HCT116 (cell line): Measurements from ENCODE around the gene SLC7A8. TPM values are rescaled to one million over a fixed set of nuclear protein-coding genes. Genes with fewer than 3 reads are reported as not detected.

Experiments used
- ATAC-seq: fragments of 200-7000 bp; cut with Tn5 transposase; 2 replicates; pipeline ENCODE4 v1.9.1; 2020; ENCODE audit warnings: mild to moderate bottlenecking, moderate library complexity
- BruUV-seq: library from RNA; stranded (reverse); fragments of 400-500 nt; replicated peaks from 2 replicates; lab custom pipeline; 2021; lab: Mats Ljungman, UMichigan
- CTCF ChIA-PET: fragments of 300-600 bp; sonication (Branson Sonifier 250); formaldehyde crosslinking; loops from one replicate; lab custom pipeline; 2021; ENCODE audit warnings: antibody characterized with exemption; lab: Charles Lee
- POLR2A ChIA-PET: fragments of 300-600, 350-600 bp; sonication (Branson Sonifier 250); formaldehyde crosslinking; loops from one replicate; lab custom pipeline; 2021; ENCODE audit warnings: antibody characterized with exemption; lab: Charles Lee
- RAD21 ChIA-PET, 2 experiments: fragments of 300-600 bp; sonication (Branson Sonifier 250); formaldehyde crosslinking; loops; one replicate each; lab custom pipeline; 2023; ENCODE audit warnings: low total read pairs in 2 of 2; ENCODE audit not compliant: uncharacterized antibody in 2 of 2, unreplicated experiment in 2 of 2, low non-redundant PET in 1 of 2; lab: Charles Lee
- DNase-seq: peaks from one replicate; pipeline ENCODE4 v3.0.0-alpha.2; 2010; ENCODE audit warnings: low read depth, low spot score
- H2AFZ ChIP-seq: fragments of 200-600 bp; shearing (Covaris generic), sonication (generic); 2 replicates; pipeline ENCODE4 v1.6.1; 2017; ENCODE audit warnings: low read depth, mixed run types, mixed read lengths, antibody characterized with exemption, low read length; ENCODE audit not compliant: poor library complexity, severe bottlenecking
- H3K27ac ChIP-seq: 2 replicates; pipeline ENCODE4 v1.5.1; 2012; ENCODE audit warnings: low read depth, low read length
- H3K27me3 ChIP-seq: fragments of 200-600 bp; sonication (generic); 2 replicates; pipeline ENCODE4 v1.6.1; 2016; ENCODE audit warnings: mixed run types, low read length, mixed read lengths; ENCODE audit not compliant: insufficient read depth
- H3K36me3 ChIP-seq, 2 experiments: fragments of 200-500 bp in 1 of 2; fragments of 200-600 bp in 1 of 2; sonication (Bioruptor generic) in 1 of 2; sonication (generic) in 1 of 2; 2 replicates each; pipeline versions ENCODE4 v1.5.1 to v1.6.1; 2014 to 2016; ENCODE audit warnings: low read length in 2 of 2, inconsistent platforms in 1 of 2, mixed read lengths in 1 of 2, mixed run types in 1 of 2; ENCODE audit not compliant: insufficient read depth in 2 of 2, control insufficient read depth in 1 of 2
- H3K4me1 ChIP-seq, 2 experiments: fragments of 200-600 bp in 1 of 2; sonication (generic) in 1 of 2; 2 replicates each; pipeline versions ENCODE4 v1.5.1 to v1.6.1; 2012 to 2017; ENCODE audit warnings: low read length in 2 of 2, inconsistent platforms in 1 of 2, mild to moderate bottlenecking in 1 of 2, mixed read lengths in 1 of 2, mixed run types in 1 of 2, moderate library complexity in 1 of 2; ENCODE audit not compliant: insufficient read depth in 2 of 2, control insufficient read depth in 1 of 2
- H3K4me2 ChIP-seq: fragments of 200-600 bp; sonication (generic); 2 replicates; pipeline ENCODE4 v1.6.1; 2017; ENCODE audit warnings: mixed run types, low read length, mixed read lengths
- H3K4me3 ChIP-seq, 2 experiments: fragments of 200-600 bp in 1 of 2; sonication (generic) in 1 of 2; replicated peaks in 1 of 2; 2 replicates each; pipeline ENCODE4 v1.5.1; 2011 to 2016; ENCODE audit warnings: low read length in 2 of 2, control low read depth in 1 of 2, low read depth in 1 of 2, mild to moderate bottlenecking in 1 of 2, mixed read lengths in 1 of 2, mixed run types in 1 of 2
- H3K79me2 ChIP-seq: fragments of 200-600 bp; sonication (generic); 2 replicates; pipeline ENCODE4 v1.6.1; 2017; ENCODE audit warnings: mild to moderate bottlenecking, mixed run types, low read length, moderate library complexity, mixed read lengths; ENCODE audit not compliant: insufficient read depth
- H3K9ac ChIP-seq: fragments of 200-600 bp; sonication (generic); 2 replicates; pipeline ENCODE4 v1.6.1; 2016; ENCODE audit warnings: low read length, mixed read lengths
- H3K9me2 ChIP-seq: fragments of 200-600 bp; sonication (generic), shearing (Covaris generic); 2 replicates; pipeline ENCODE4 v1.6.1; 2017; ENCODE audit warnings: mixed run types, mild to moderate bottlenecking, moderate library complexity; ENCODE audit not compliant: insufficient read depth
- H3K9me3 ChIP-seq, 2 experiments: fragments of 200-500 bp in 1 of 2; fragments of 200-600 bp in 1 of 2; sonication (Bioruptor generic) in 1 of 2; sonication (generic) in 1 of 2; 2 replicates each; pipeline ENCODE4 v1.6.1; 2014 to 2017; ENCODE audit warnings: low read length in 2 of 2, mixed read lengths in 2 of 2, inconsistent platforms in 1 of 2, low read depth in 1 of 2, mild to moderate bottlenecking in 1 of 2, mixed run types in 1 of 2, moderate library complexity in 1 of 2; ENCODE audit not compliant: control insufficient read depth in 1 of 2, insufficient read depth in 1 of 2
- H4K20me1 ChIP-seq: fragments of 200-600 bp; sonication (generic), shearing (Covaris generic); 2 replicates; pipeline ENCODE4 v1.6.1; 2017; ENCODE audit warnings: mixed run types, mild to moderate bottlenecking, moderate library complexity; ENCODE audit not compliant: insufficient read depth
- EGR1 ChIP-seq: IDR thresholded peaks from 2 replicates; pipeline ENCODE4 v1.6.1; 2012; ENCODE audit warnings: low read depth
- EZH2 ChIP-seq: fragments of 200-600 bp; sonication (generic); IDR thresholded peaks from 2 replicates; pipeline ENCODE4 v1.6.1; 2017; ENCODE audit warnings: antibody characterized with exemption, mixed run types
- EZH2phosphoT487 ChIP-seq: fragments of 200-600 bp; IDR thresholded peaks from 2 replicates; pipeline ENCODE4 v1.6.1; 2018; ENCODE audit warnings: antibody characterized with exemption, borderline replicate concordance
- RAD21 ChIP-seq: IDR thresholded peaks from 2 replicates; pipeline ENCODE4 v1.6.1; 2012; ENCODE audit warnings: low read depth, mild to moderate bottlenecking
- SP1 ChIP-seq: IDR thresholded peaks from 2 replicates; pipeline ENCODE4 v1.6.1; 2012; ENCODE audit warnings: low read depth
- TCF7L2 ChIP-seq: IDR thresholded peaks from 2 replicates; pipeline ENCODE4 v1.7.0; 2011; ENCODE audit warnings: borderline replicate concordance, inconsistent platforms; ENCODE audit not compliant: insufficient read depth, insufficient read length; ENCODE audit errors: extremely low read depth
- YY1 ChIP-seq: IDR thresholded peaks from 2 replicates; pipeline ENCODE4 v1.6.1; 2011; ENCODE audit warnings: low read length, low read depth, moderate library complexity, mild to moderate bottlenecking; ENCODE audit not compliant: insufficient replicate concordance; ENCODE audit errors: extremely low read depth
- intact Hi-C: fragments of 100-400 bp; cut with micrococcal nuclease; formaldehyde crosslinking; loops from 2 replicates; pipeline ENCODE4 v1.10.0; 2022
- total RNA-seq: library from RNA; stranded (reverse); gene quantifications from one replicate; pipeline ENCODE4 v1.2.1, GENCODE V29; 2021; ENCODE audit not compliant: unreplicated experiment
- TF ChIP-seq, protein P1 (sequence below): IDR thresholded peaks from 2 replicates; pipeline ENCODE4 v1.6.1; 2011; ENCODE audit warnings: mild to moderate bottlenecking, low read length, moderate library complexity; ENCODE audit not compliant: insufficient replicate concordance; ENCODE audit errors: extremely low read depth
- TF ChIP-seq, protein P2 (sequence below): IDR thresholded peaks from 2 replicates; pipeline ENCODE4 v1.6.1; 2012

The SLC7A8 gene
- total RNA-seq, 1 experiment from 2014 or later = 5.3 TPM

DNA sequence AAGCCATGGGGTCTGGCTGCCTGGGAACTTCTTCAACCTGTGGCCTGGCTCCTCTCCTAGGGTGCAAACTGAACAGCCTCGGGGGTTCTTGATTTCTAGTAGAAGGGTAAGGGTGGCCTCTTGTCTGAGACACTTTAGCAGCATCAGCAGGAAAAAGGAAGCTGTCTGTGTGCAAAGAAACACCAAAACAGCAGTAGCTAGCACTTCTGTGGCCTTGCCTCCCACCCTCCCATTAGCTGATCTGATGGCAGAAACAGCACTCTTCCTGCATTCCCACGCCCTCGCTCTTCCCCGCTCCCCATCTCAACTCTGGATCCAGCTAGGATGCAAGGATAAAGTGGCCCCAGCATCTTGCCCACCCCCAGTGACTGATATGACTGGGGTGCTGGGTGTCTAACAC is 20.7 kb downstream of the SLC7A8 start:
- H2AFZ ChIP-seq = no peak overlapping the region
- H3K27ac ChIP-seq = no peak overlapping the region
- H3K9me3 ChIP-seq = no peaks in the 10 kb centered on the region
- H3K4me2 ChIP-seq = no peak overlapping the region
- ChIA-PET RAD21 (no interaction called here), CTCF (no interaction called here), POLR2A (no interaction called here)
- H3K79me2 ChIP-seq = no peaks in the 10 kb centered on the region
- DNase-seq (no peak), ATAC-seq (no peak)
- H3K9ac ChIP-seq = no peak overlapping the region
- H3K4me3 ChIP-seq = no peak overlapping the region
- no peak for TF ChIP-seq YY1
- TF ChIP-seq, protein P1, sequence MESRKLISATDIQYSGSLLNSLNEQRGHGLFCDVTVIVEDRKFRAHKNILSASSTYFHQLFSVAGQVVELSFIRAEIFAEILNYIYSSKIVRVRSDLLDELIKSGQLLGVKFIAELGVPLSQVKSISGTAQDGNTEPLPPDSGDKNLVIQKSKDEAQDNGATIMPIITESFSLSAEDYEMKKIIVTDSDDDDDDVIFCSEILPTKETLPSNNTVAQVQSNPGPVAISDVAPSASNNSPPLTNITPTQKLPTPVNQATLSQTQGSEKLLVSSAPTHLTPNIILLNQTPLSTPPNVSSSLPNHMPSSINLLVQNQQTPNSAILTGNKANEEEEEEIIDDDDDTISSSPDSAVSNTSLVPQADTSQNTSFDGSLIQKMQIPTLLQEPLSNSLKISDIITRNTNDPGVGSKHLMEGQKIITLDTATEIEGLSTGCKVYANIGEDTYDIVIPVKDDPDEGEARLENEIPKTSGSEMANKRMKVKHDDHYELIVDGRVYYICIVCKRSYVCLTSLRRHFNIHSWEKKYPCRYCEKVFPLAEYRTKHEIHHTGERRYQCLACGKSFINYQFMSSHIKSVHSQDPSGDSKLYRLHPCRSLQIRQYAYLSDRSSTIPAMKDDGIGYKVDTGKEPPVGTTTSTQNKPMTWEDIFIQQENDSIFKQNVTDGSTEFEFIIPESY = no peak
- no peak for TF ChIP-seq EGR1
- TF ChIP-seq EZH2 = no peak
- TF ChIP-seq TCF7L2 = no peak
- TF ChIP-seq RAD21 = no peak
- TF ChIP-seq, protein P2, sequence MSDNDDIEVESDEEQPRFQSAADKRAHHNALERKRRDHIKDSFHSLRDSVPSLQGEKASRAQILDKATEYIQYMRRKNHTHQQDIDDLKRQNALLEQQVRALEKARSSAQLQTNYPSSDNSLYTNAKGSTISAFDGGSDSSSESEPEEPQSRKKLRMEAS = no peak
- TF ChIP-seq EZH2phosphoT487 = no peak
- no peak for TF ChIP-seq SP1
- no TSS peak for BruUV-seq
- 0 out of 2 replicates have a peak, but pooled peaks cover 4% of the 10 kb centered on the region for H3K27me3 ChIP-seq
- no peaks in the 10 kb centered on the region for H3K9me2 ChIP-seq
- intact Hi-C loops = no loop called here
- no peaks in the 10 kb centered on the region for H3K4me1 ChIP-seq
- H4K20me1 ChIP-seq = no peaks in the 10 kb centered on the region
- no peaks in the 10 kb centered on the region for H3K36me3 ChIP-seq
